ENCODE data around the gene UNC79.
"Not testable (repeated sequence)": the region's sequence is repeated elsewhere in the genome, so short reads cannot be mapped to it uniquely, and the experiment has no call there.

Gene UNC79

DNA sequence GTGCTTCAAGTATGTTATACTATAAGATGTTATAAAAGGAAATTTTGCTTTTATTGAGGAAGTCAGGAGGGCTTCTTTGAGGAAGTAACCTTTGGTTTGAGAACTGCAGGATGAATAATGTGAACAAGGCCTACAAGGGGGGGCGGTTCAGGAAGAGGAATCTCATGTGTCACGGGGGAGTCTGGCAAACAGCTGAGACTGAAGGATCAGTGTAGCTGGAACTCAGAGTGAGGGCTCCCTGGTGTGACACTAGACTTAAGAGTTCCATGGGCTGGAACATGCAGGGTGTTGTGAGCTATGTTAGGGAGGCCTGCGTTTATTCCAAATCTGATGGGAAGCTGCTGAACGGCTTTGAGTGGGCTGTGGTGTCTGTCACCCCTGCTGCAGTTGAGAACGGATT is 62.3 kb downstream of the UNC79 start:
- DNase-seq = no peak

DNA sequence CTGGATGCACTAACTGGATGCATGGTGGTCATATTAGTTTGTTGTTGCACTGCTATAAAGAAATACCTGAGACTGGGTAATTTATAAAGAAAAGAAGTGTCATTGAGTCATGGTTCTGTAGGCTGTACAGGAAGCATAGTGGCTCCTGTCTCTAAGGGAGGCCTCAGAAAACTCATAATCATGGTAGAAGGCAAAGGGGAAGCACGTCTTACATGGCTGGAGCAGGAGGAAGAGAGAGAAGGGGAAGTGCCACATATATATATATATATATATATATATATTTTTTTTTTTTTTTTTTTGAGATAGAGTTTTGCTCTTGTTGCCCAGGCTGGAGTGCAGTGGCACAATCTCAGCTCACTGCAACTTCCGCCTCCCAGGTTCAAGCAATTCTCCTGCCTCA is 62.9 kb downstream of the UNC79 start:
- not testable (repeated sequence) for DNase-seq

DNA sequence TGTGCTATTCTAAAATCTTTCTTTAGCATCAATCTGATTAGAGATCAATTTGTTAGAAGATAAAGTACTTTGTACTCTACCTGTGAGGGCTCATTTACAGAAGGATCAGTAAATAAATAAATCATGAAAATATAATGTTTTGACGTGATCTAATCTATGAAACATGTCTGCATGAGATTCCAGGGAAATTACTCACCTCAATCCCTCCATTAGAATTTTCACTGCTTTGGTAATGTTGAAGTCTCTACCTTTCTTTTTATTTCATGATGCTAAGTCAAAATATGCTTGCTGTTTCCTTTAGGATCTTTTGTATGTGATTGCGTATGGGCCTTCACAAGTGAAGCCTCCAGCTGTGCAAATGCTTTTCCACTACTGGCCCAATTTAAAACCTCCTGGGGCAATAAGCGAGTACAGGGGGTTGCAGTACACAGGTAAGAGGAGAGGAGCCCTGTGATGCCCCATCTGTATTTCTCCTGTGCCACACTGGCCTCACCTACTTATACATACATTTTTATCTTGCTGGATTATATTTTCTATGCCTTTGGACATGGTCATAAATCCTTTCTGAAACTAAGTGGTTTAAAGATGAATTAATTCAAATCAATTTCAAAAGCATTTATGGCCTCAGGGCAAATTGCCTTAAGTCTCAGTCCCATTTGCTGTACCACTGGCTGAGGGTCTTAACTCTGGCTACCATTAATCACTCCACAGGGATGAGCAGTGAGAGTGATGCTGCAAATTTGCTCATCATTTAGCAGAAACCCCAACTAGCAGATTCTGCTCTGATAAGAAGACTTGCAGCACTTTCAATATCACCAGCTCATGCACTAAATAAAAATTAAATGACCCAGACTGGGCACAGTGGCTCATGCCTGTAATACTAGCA is 66.4 kb downstream of the UNC79 start:
- DNase-seq = no peak

DNA sequence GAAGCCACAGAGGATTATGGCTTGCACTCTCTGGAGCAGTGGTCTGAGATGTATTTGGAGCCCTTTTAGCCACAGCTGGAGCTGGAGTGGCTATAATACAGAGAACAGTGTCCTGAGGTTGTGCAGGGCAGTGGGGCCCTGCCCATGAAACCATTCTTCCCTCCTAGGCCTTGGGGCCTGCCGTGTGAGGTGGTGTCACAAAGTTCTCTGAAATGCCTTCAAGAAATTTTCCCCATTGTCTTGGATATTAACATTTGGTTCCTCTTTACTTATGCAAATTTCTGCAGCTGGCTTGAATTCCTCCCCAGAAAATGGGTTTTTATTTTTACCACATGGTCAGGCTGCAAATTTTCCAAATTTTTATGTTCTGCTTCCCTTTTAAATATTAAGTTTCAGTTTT is 79.3 kb downstream of the UNC79 start:
- DNase-seq = no peak

DNA sequence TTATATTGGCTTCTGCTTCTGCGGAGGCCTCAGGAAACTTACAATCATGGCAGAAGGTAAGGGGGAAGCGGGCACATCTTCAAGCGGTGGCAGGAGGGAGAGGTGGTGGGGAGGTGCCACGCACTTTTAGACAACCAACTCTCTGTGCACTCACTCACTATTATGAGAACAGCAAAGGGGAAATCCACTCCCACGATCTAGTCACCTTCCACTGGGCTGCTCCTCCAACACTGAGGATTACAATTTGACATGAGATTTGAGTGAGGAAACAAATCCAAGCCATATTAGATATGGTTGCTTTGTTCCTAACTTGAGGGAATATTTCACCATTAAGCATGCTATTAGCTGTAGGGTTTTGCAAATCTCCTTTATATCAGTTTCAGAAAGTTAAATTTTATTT is 80.3 kb downstream of the UNC79 start:
- DNase-seq = no peak

DNA sequence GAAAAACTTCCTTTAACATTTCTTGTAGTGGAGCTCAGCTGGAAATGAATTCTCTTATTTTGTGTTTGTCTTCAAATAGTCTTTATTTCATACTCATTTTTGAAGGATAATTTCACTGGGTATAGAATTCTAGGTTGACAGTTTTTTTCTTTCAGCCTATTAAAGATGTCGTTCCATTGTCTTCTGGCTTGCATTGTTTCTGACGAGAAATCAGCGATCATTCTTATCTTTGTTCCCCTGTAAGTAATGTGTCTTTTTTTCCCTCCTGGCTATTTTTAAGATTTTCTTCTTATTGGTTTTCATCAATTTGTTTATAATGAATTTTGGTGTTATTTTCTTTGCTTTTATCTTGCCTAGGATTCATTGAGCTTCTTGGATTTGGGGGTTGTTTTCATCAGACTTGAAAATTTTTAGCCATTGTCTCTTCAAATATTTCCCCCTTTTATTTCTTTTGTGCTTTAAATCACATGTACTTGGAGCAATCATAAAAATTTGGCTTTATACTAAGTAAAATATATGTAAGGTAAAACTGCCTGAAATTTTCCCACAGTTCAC is 89.4 kb downstream of the UNC79 start:
- DNase-seq = no peak

DNA sequence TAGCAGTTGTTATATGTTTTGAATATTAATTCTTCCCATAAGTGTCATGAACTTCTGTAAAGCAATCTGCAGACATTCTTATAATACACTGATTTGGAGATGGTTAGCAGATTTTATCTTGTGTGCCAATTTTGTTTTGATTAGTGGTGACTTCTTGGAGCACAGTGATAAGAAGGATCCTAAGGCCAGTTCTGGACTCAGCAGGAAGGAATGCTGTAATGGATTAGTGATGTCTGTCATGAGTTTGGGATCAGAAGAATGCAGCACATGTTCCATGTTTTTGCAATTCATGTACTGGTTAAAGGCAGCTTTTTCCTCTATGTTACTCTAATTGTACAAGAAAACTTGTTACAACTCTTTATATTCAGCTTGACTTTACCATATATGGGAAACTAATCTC is 91.5 kb downstream of the UNC79 start:
- DNase-seq = no peak

DNA sequence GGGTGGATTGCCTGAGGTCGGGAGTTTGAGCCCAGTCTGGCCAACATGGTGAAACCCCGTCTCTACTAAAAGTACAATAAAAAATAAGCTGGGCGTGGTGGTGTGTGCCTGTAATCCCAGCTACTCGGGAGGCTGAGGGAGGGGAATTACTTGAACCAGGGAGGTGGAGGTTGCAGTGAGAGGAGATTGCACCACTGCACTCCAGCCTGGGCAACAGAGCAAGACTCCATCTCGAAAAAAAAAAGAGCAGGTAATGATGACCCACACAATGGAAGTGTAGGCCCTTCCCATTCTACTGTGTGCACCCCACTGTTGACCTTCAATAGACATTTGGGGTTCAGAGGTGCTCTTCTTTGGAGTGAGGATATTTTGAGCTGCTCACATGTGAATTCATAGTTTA is 94.5 kb downstream of the UNC79 start:
- DNase-seq = not testable (repeated sequence)

DNA sequence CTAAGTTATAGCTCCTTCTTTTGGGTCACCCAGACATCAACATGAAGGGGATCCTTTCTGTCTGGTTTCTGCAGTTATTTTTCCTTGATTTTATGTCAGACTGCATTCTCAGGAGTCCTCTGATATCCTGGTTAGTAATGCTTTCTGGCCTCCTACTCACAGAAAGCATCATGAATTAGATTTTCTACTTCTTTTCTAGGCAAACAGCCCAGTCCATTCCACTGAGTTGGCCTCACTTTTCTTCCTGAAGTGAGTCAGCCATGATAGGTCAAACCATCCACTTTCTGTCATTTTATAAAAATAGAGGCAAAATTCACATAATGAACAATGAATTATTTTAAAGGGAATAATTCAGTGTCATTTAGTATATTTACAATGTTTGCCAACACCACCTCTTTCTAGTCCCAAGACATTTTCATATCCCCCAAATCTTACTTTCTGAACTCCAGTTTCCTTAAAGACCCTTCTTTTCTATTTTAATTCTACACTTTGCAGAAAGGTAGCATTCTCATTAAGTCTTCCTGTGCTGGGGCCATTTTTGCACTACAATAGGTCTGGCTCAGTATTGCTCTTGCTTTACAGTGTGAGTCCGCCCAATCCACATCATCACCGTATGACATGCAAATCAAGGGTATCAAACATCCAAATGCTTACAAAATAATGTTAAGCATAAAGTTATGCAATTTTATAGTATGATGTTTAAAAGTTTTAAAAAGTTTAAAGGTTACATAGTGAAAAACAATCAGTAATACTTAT is 95.1 kb downstream of the UNC79 start:
- DNase-seq = no peak

DNA sequence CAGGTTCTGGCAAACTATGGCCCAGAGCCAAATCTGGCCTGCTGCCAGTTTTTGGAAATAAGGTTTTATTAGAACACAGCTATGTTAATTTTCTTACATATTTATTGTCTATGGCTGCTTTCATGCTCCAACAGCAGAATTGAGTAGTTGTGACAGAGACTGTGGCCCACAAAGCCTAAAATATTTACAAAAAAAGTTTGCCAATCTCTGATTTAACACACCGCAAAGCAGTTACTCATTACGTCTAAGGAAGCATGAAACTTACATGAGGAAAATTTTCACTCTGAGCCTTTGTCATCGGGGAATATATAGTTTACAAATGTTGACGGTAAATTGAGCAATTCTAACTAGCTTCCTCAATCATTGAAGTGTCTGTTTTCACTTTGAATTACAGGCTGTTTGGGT is 96.5 kb downstream of the UNC79 start:
- DNase-seq = no peak

DNA sequence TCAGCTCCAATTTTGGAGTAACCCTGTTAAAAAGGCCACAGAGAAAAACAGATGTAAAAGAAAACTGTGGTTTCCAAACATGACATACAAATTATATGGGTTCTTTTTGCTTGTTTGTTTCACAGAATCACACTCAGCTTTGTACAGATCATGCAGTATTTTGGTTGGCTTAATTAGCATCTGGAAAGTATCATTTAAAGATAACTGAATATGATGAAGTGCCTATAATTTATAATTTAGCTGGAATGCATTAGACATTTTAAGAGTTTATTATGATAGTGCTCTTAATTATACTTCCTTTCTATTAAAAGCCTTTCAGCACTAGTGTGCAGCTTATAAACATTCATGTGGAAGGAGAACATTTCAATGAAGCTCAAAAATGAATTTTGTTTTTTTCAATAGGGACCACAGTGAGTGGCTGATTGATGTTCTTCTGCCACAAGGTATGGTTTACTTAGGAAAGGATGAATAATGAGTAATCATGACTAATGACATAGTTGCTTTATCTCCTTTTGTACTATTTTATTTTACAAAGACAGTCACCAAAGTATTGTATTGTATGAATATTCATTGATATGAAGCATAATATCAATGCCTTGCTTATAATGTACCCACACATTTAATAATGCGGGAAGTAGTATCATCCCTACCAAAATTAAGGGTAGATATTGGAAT is 98.3 kb downstream of the UNC79 start:
- DNase-seq = no peak

DNA sequence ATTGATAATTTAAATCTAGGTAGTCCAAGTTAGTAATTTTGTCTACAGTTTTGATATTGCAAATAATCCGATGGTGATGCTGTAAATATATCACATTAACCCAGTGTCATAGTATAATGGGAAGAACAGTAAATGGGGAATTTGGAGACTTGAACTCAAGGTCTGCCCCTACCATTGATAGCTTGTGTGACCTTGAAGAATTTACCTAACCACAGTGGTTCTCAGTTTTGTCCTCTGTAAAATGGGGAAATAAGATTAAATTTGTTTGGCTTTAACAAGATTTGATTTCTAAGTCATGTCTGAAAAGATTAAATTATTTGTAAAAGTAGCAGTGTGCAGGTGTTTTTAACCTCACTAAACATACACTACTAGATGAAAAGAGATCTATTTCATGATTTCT is 100.9 kb downstream of the UNC79 start:
- DNase-seq = no peak

DNA sequence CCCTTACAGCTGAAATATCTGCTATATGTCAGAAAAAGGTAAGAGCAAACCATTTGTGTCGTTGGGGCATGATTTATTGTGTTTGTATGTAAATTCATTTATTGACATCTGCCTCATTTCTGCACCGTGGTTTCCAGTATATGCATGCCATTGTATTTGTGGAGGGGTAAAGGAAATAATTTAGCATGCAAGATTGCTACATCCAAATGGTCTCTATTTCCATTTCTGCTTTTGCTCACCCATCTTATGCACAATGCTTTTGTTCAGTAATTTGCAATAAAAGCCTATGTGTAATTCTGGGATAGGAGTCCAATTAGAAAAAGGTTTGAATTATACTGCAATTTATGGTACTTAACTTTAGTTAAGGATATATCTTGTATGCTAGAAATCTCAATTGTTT is 101.8 kb downstream of the UNC79 start:
- no peak for DNase-seq

DNA sequence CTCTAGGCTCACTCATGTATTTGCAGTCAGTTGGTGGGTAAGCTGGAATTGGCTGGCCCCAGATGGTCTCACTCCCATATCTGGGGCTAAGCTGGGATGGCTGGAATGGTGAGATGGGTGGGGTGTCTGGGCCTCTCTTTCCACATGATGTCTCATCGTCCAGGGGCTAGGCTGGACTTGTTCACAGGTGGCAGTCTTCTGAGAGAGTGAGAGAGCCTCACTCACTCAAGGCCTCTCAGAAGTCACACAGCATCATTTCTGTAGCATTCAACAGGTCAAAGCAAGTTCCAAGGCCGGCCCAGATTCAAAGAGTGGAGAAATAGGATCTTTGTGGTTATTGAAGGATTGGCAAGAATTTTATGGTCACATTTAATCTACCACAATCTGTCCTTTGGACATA is 102.7 kb downstream of the UNC79 start:
- DNase-seq = no peak

DNA sequence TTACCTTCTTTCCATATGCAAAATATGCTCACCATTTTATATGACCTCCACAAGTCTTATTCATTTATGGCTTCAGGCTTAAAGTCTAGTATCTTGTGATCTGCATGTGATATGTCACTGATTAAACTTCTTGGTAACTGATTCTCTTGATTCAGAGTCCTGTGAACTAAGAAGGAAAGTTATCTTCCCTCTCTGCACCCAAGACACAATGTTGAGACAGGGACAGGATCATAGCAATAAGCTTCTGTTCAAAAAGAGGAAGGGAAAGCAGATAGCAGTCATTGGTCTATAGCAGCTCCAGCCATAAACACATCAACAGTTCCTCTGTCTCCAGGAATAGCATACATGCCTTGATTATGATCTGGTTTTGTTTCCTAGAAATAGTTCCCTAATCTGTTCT is 103.1 kb downstream of the UNC79 start:
- DNase-seq = peak in 2 of 56 donors; percentile 15 to 25

DNA sequence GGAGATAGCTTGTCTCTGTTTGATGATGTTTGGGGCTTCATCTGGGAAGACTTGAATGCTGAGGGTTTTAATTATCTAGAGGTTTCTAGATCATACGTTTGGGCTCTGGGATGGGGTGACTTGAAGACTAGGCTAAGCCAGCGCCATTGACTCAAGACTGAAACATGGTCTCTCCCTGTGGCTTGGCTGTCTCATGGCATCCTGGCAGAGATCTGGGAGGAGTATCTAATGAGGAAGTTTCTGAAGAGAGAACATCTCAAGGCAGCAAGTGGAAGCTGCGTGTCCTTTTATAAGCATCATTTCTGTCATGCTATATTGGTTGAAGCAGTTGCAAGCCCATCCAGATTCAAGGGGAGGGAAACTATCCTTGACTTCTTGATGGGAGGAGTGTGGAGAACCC is 104.8 kb downstream of the UNC79 start:
- DNase-seq = no peak

DNA sequence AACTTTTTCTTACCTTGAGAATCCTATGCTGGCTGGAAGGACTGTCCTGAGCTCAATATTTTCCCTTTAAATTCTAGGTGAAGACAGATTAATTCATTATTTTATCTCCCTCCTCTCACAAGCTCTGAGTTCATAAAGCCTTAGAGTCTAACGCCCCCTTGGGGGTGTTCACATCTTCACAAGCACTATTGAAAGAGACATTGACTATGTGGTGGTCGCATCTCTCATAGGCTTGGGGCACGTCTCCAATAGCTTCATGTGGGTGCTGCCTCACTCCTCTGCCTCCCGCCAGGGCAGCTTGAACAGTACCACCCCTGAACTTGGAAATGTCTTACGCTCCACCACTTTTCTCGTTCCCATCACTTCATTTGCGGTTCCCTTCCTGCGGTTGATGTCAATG is 106.2 kb downstream of the UNC79 start:
- DNase-seq = peak in 1 of 56 donors; percentile 34

DNA sequence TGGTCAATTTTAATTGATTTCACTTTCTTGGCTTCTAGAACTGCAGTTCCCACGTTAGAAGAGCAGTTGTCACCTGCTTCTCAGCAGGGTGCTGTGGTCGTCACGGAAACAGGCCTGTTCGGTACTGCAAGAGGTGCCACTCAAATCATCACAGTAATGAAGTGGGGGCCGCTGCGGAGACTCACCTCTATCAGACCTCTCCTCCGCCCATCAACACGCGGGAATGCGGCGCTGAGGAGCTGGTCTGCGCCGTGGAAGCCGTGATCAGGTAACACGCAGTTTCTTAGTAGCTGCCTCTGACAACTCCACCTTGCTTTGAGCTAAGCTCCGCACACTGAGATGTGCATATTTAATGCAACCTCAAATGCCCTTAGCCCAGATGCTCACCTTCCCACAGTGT is 107.2 kb downstream of the UNC79 start:
- no peak for DNase-seq

DNA sequence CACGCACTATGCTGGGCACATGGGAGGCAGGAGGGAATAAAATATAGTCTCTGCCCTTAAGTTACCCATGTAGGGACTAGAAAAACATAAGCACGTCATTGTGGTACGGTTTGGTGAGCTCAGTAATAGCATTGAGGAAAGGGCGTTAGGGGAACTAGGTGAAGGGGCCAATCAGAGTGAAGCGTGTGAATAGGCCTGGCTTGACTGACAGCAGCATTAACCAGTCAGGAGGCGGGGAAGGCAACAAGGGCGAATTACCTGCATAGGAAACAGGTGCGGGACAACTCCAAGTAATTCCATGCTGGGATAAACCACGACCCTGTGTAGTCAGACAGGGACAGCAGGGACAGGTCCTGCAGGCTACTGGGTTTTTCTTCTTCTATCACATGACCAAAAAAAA is 107.7 kb downstream of the UNC79 start:
- DNase-seq = no peak

DNA sequence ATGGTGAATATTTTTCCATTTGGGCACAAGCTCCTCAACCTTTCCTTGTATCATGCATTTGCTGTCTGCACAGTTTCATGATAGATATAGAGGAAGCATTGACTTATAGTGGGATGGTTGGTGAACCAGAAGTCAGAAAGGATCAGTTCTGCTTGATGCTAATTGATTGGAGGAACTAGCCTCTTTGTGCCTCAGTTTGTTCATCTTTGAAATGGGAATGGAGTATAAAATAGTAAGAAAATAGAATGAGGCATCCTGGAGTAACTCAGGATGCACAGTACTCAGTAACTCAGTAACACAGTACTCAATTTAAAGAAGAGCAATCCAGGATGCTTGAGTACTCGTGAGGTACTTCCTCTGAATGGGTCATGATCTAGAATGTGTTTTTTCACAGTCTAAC is 109.5 kb downstream of the UNC79 start:
- no peak for DNase-seq

DNA sequence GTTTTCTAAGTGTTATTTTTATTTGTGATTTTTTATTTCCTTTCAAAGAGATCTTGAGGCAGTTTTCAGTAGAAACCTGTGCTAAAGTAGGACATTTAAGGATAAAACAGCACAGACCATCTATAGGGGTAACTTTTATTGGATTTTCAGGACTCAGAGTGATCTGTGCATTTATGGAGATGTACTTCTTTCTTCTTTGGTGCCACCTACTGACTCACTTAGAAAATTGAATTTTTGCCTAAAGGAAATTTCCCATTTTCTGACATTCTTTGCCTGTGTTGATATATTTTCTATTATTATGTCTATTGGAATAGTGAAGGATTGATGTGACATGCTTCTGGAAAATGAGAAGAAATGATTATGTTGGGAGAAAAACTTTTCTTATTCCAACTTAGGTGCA is 113.0 kb downstream of the UNC79 start:
- no peak for DNase-seq

DNA sequence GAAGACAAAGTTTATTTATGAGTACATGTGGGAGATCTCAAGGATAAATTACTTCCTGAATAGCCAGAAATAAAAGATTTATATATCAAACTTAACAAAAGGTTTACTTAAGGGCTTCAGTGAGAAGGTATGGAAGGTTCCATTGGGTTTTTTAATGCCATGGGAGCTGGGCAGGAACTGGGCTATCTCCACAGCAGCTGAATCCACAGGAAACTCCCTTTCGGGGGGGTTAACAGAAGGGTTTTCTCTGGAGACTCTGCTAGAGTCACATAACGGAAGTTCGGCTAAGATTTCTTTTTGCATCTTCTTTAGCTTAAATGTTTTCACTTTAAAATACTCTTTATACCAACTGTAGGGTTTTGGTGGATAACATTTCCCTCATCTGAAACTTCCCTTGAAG is 113.5 kb downstream of the UNC79 start:
- DNase-seq = no peak

Data from amygdala (tissue), 56 donors.